Measurements from ENCODE around the gene MTARC2.

DNA sequence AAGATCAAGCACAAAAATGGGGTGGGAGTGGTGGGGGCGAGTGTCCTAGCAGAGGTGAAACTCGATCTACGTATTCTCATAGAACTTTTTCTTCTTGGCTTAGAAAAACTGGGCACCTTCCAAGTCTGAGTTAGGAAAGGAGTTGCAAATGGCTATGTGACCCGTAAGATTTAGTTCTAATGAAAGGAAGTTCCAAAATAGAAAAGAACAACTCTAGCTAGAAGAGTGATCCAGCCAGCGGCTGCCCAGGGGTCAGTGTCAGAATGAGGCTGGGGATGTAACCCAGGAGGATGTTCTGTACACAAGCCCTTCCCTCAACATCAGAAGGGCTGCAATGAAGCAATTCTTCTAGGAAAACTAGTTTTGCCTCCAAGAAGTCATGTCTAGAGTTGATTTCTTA lies 43.8 kb downstream of the MTARC2 start:
- TF ChIP-seq CTCF (IDR thresholded peaks at IDR 0.05; ENCODE audit: insufficient read depth, low read length, poor library complexity, severe bottlenecking) (no peak), EZH2phosphoT487 (conservative IDR thresholded peaks at IDR 0.05; ENCODE audit: low read length) (no peak)
